Thyroid gland (tissue), 4 donors: ENCODE data around the gene ATP10B. TPM values are rescaled to one million over a fixed set of nuclear protein-coding genes. Genes with fewer than 3 reads are reported as not detected.

ENCODE experiments used
- DNase-seq, 2 donors: peaks; one replicate each; pipeline ENCODE4 v3.0.0-alpha.2; 2019
- H3K27ac ChIP-seq, 3 donors: fragments of 200-600 bp; sonication (generic); 1 replicate in 2 of 3; 2 replicates in 1 of 3; pipeline ENCODE4 v1.5.1; 2016 to 2019; ENCODE audit warnings: mild to moderate bottlenecking in 1 of 3, moderate library complexity in 1 of 3
- H3K27me3 ChIP-seq: fragments of 200-600 bp; sonication (generic); one replicate; pipeline ENCODE4 v1.5.1; 2019
- H3K36me3 ChIP-seq, 2 donors: fragments of 200-600 bp; sonication (generic); one replicate each; pipeline ENCODE4 v1.5.1; 2016 to 2019
- H3K4me1 ChIP-seq, 2 donors: fragments of 200-600 bp; sonication (generic); one replicate each; pipeline ENCODE4 v1.5.1; 2017 to 2019
- H3K4me3 ChIP-seq, 3 donors: fragments of 200-600 bp; sonication (generic); replicated peaks in 1 of 3; 1 replicate in 2 of 3; 2 replicates in 1 of 3; pipeline ENCODE4 v1.5.1; 2016; ENCODE audit warnings: mild to moderate bottlenecking in 1 of 3
- H3K9me3 ChIP-seq: fragments of 200-600 bp; sonication (generic); one replicate; pipeline ENCODE4 v1.5.1; 2017
- CTCF ChIP-seq, 6 experiments: fragments of 200-600 bp in 3 of 6; fragments of 450-650 bp in 3 of 6; sonication (generic) in 3 of 6; IDR thresholded peaks; one replicate each; pipeline ENCODE4 v1.5.1; 2016 to 2019; ENCODE audit warnings: antibody characterized with exemption in 6 of 6, mild to moderate bottlenecking in 2 of 6, inconsistent platforms in 1 of 6, moderate library complexity in 1 of 6
- POLR2A ChIP-seq, 2 donors: fragments of 450-650 bp; IDR thresholded peaks; one replicate each; pipeline ENCODE4 v1.6.1; 2017; ENCODE audit warnings: antibody characterized with exemption in 2 of 2, mild to moderate bottlenecking in 2 of 2, moderate library complexity in 1 of 2
- WGBS, 2 donors: methylation state at CpG; one replicate each; pipeline ENCODE4 v1.1.5; 2017; 5-methylcytosine and 5-hydroxymethylcytosine counted together
- intact Hi-C: fragments of 100-400 bp; cut with DNase I; formaldehyde crosslinking; loops from one replicate; pipeline ENCODE4 v1.15.1; 2023
- total RNA-seq, 4 donors: library from RNA; depleted of rRNA; stranded (reverse); fragments of >200 nt; gene quantifications; one replicate each; pipeline ENCODE4 v1.2.3, GENCODE V29; 2016

ATP10B gene
- total RNA-seq, 4 donors from 2014 or later = 0.13 to 0.42 (median 0.15) TPM; not detected in 1

- TF ChIP-seq CTCF (IDR thresholded peaks at IDR 0.05) (no peak), POLR2A (IDR thresholded peaks at IDR 0.05) (no peak)
- intact Hi-C loops = no loop called here
- H3K27me3 ChIP-seq = no peaks in the 10 kb centered on the region
- no peaks in the 10 kb centered on the region for H3K4me1 ChIP-seq
- 65 to 73% methylated on average over 7 of the region's 7 CpGs for WGBS, 2 donors
- H3K9me3 ChIP-seq = no peaks in the 10 kb centered on the region
- H3K27ac ChIP-seq = no peak overlapping the region
- H3K36me3 ChIP-seq = no peaks in the 10 kb centered on the region
- no peak for DNase-seq
- no peak overlapping the region for H3K4me3 ChIP-seq
Measured at GRCh38 chr5:160772854-160773253, 79.2 kb downstream of the ATP10B start.

GRCh38 chr5:160770718-160771117 lies 81.3 kb downstream of the ATP10B start:
- H3K36me3 ChIP-seq = no peaks in the 10 kb centered on the region
- H3K9me3 ChIP-seq = no peaks in the 10 kb centered on the region
- DNase-seq = no peak
- no peak overlapping the region for H3K4me3 ChIP-seq
- H3K27me3 ChIP-seq = no peaks in the 10 kb centered on the region
- 75 to 92% methylated on average over 3 of the region's 3 CpGs for WGBS, 2 donors
- no peak for TF ChIP-seq POLR2A (IDR thresholded peaks at IDR 0.05)
- no peak for TF ChIP-seq CTCF (IDR thresholded peaks at IDR 0.05)
- intact Hi-C loops = no loop called here
- no peaks in the 10 kb centered on the region for H3K4me1 ChIP-seq
- H3K27ac ChIP-seq = no peak overlapping the region

GRCh38 chr5:160769301-160769700 lies 82.7 kb downstream of the ATP10B start:
- 93 to 98% methylated on average over 4 of the region's 4 CpGs for WGBS, 2 donors
- no peaks in the 10 kb centered on the region for H3K4me1 ChIP-seq

GRCh38 chr5:160767062-160767461 lies 84.9 kb downstream of the ATP10B start:
- no peaks in the 10 kb centered on the region for H3K4me1 ChIP-seq
- no peaks in the 10 kb centered on the region for H3K36me3 ChIP-seq
- intact Hi-C loops = no loop called here
- no peak overlapping the region for H3K27ac ChIP-seq
- no peaks in the 10 kb centered on the region for H3K27me3 ChIP-seq
- TF ChIP-seq CTCF (IDR thresholded peaks at IDR 0.05) = no peak
- no peak for TF ChIP-seq POLR2A (IDR thresholded peaks at IDR 0.05)
- H3K4me3 ChIP-seq = no peak overlapping the region
- WGBS, 2 donors = 91 to 95% methylated on average over 4 of the region's 4 CpGs
- H3K9me3 ChIP-seq = no peaks in the 10 kb centered on the region
- no peak for DNase-seq

More at GRCh38 chr5:160769301-160769700, 82.7 kb downstream of the ATP10B start:
- Histone ChIP-seq H3K27ac (no peak overlapping the region), H3K4me3 (no peak overlapping the region), H3K27me3 (no peaks in the 10 kb centered on the region), H3K9me3 (no peaks in the 10 kb centered on the region), H3K36me3 (no peaks in the 10 kb centered on the region)
- TF ChIP-seq CTCF (IDR thresholded peaks at IDR 0.05) = no peak
- no peak for TF ChIP-seq POLR2A (IDR thresholded peaks at IDR 0.05)
- intact Hi-C loops = no loop called here
- DNase-seq = no peak

- H3K27me3 ChIP-seq = no peaks in the 10 kb centered on the region
- no peaks in the 10 kb centered on the region for H3K4me1 ChIP-seq
- H3K36me3 ChIP-seq = no peaks in the 10 kb centered on the region
- no peak overlapping the region for H3K4me3 ChIP-seq
- no peaks in the 10 kb centered on the region for H3K9me3 ChIP-seq
- intact Hi-C loops = no loop called here
- no peak for DNase-seq
- no peak overlapping the region for H3K27ac ChIP-seq
- no peak for TF ChIP-seq CTCF (IDR thresholded peaks at IDR 0.05)
- no peak for TF ChIP-seq POLR2A (IDR thresholded peaks at IDR 0.05)
- 91 to 94% methylated on average over 3 of the region's 3 CpGs for WGBS, 2 donors
Measured at GRCh38 chr5:160760008-160760407, 92.0 kb downstream of the ATP10B start.
